ENCODE measurements around the gene KLC1.

DNA sequence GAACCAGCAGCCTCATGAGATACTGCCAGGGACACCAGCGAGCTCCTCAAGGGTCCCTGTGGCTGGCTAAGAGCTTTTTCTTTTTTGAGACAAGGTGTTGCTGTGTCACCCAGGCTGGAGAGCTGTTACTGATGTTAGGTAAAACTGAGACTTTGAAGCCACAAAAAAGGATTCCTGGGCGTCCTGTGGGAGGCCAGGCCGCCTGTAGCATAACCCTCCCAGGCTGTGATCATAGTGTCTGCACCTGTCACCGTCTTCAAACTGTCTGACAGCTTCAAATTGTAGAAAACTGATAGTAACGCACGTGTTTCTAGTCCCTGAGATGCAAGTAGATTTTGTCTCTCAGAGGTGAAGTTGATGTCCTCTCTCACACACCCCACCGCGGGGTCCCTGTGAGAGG, 90.7 kb downstream of the KLC1 start:
- TF ChIP-seq, protein P1, sequence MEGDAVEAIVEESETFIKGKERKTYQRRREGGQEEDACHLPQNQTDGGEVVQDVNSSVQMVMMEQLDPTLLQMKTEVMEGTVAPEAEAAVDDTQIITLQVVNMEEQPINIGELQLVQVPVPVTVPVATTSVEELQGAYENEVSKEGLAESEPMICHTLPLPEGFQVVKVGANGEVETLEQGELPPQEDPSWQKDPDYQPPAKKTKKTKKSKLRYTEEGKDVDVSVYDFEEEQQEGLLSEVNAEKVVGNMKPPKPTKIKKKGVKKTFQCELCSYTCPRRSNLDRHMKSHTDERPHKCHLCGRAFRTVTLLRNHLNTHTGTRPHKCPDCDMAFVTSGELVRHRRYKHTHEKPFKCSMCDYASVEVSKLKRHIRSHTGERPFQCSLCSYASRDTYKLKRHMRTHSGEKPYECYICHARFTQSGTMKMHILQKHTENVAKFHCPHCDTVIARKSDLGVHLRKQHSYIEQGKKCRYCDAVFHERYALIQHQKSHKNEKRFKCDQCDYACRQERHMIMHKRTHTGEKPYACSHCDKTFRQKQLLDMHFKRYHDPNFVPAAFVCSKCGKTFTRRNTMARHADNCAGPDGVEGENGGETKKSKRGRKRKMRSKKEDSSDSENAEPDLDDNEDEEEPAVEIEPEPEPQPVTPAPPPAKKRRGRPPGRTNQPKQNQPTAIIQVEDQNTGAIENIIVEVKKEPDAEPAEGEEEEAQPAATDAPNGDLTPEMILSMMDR (conservative IDR thresholded peaks at IDR 0.05; ENCODE audit: low read depth, low read length), result no peak
- TF ChIP-seq EZH2 (IDR thresholded peaks at IDR 0.05; ENCODE audit: low read length, unreplicated experiment) (no peak), EZH2phosphoT487 (IDR thresholded peaks at IDR 0.05; ENCODE audit: borderline replicate concordance, low read length) (no peak)

Measured in PC-3 (cell line).